Measurements from ENCODE around the gene VGLL4. TPM values are rescaled to one million over a fixed set of nuclear protein-coding genes. Genes with fewer than 3 reads are reported as not detected.

Gene VGLL4
- total RNA-seq, 1 experiment from 2014 or later, result 26.9 TPM

GRCh38 chr3:11554666-11555065 lies 89.0 kb downstream of the VGLL4 start:
- ChIA-PET RAD21 (ENCODE audit: low non-redundant PET in 1 of 2, low total read pairs in 2 of 2, uncharacterized antibody in 2 of 2, unreplicated experiment in 2 of 2) (no interaction called here), CTCF (no interaction called here), POLR2A (no interaction called here)
- Histone ChIP-seq H3K27me3 (ENCODE audit: insufficient read depth, low read length) (no peaks in the 10 kb centered on the region), H2AFZ (ENCODE audit: low read depth, low read length, poor library complexity, severe bottlenecking) (no peak overlapping the region), H3K4me2 (ENCODE audit: low read length) (no peak overlapping the region), H3K4me1 (ENCODE audit: control insufficient read depth in 1 of 2, insufficient read depth in 2 of 2, low read length in 2 of 2) (peaks cover 2 to 3% of the 10 kb centered on the region in 2 experiments), H3K79me2 (ENCODE audit: insufficient read depth, low read length) (no peaks in the 10 kb centered on the region), H3K36me3 (ENCODE audit: control insufficient read depth in 1 of 2, insufficient read depth in 2 of 2, low read length in 2 of 2) (no peaks in the 10 kb centered on the region; a peak in 1 of 4 replicates), H3K9me3 (ENCODE audit: control insufficient read depth in 1 of 2, insufficient read depth in 1 of 2, low read depth in 1 of 2, low read length in 2 of 2) (no peaks in the 10 kb centered on the region), H3K9me2 (ENCODE audit: insufficient read depth) (no peaks in the 10 kb centered on the region), H3K4me3 (replicated peaks in 1 of 2; ENCODE audit: low read depth in 1 of 2, low read length in 2 of 2) (no peak overlapping the region), H4K20me1 (ENCODE audit: insufficient read depth) (peaks cover 7% of the 10 kb centered on the region; the same call in 1 of the 2 replicates), H3K9ac (ENCODE audit: low read length) (no peak overlapping the region), H3K27ac (ENCODE audit: low read depth, low read length) (no peak overlapping the region)
- DNase-seq (ENCODE audit: low read depth, low spot score) (no peak), ATAC-seq (no peak)
- TF ChIP-seq TCF7L2 (IDR thresholded peaks at IDR 0.05; ENCODE audit: borderline replicate concordance, extremely low read depth, insufficient read depth, insufficient read length) (no peak), SIN3A (IDR thresholded peaks at IDR 0.05; ENCODE audit: low read depth) (no peak), ELF1 (IDR thresholded peaks at IDR 0.05; ENCODE audit: borderline replicate concordance, low read depth) (no peak), YY1 (IDR thresholded peaks at IDR 0.05; ENCODE audit: extremely low read depth, insufficient replicate concordance, low read depth, low read length) (no peak), JUND (IDR thresholded peaks at IDR 0.05) (no peak), FOSL1 (IDR thresholded peaks at IDR 0.05; ENCODE audit: low read depth) (no peak), EGR1 (IDR thresholded peaks at IDR 0.05; ENCODE audit: low read depth) (no peak), ZNF274 (IDR thresholded peaks at IDR 0.05; ENCODE audit: low read depth, low read length) (no peak), CBX3 (IDR thresholded peaks at IDR 0.05; ENCODE audit: low read depth) (no peak), EZH2phosphoT487 (IDR thresholded peaks at IDR 0.05; ENCODE audit: borderline replicate concordance) (no peak)
- BruUV-seq (replicated peaks), result no TSS peak
- intact Hi-C loops (cut with micrococcal nuclease), result no loop called here

GRCh38 chr3:11554236-11554610 lies 89.5 kb downstream of the VGLL4 start:
- RAD21 ChIA-PET (ENCODE audit: low non-redundant PET in 1 of 2, low total read pairs in 2 of 2, uncharacterized antibody in 2 of 2, unreplicated experiment in 2 of 2), result no interaction called here
- BruUV-seq (replicated peaks), result no TSS peak
- TF ChIP-seq RAD21 (IDR thresholded peaks at IDR 0.05; ENCODE audit: low read depth), result no peak
- no peak for TF ChIP-seq TCF7L2 (IDR thresholded peaks at IDR 0.05; ENCODE audit: borderline replicate concordance, extremely low read depth, insufficient read depth, insufficient read length)
- no peak for TF ChIP-seq FOSL1 (IDR thresholded peaks at IDR 0.05; ENCODE audit: low read depth)
- no peak for TF ChIP-seq POLR2AphosphoS5 (IDR thresholded peaks at IDR 0.05; ENCODE audit: low read depth, low read length)
- no peak for TF ChIP-seq CTCF (IDR thresholded peaks at IDR 0.05 in 2 of 3, conservative IDR thresholded peaks at IDR 0.05 in 1 of 3; ENCODE audit: borderline replicate concordance in 1 of 3, insufficient read depth in 1 of 3, low read depth in 2 of 3, low read length in 2 of 3)
- no peak for TF ChIP-seq ZNF274 (IDR thresholded peaks at IDR 0.05; ENCODE audit: low read depth, low read length)
- no peak for TF ChIP-seq REST (IDR thresholded peaks at IDR 0.05; ENCODE audit: low read depth)
- no peak for TF ChIP-seq ELF1 (IDR thresholded peaks at IDR 0.05; ENCODE audit: borderline replicate concordance, low read depth)
- no peak for TF ChIP-seq ZFX (IDR thresholded peaks at IDR 0.05)
- no peak for TF ChIP-seq YY1 (IDR thresholded peaks at IDR 0.05; ENCODE audit: extremely low read depth, insufficient replicate concordance, low read depth, low read length)
- TF ChIP-seq SIN3A (IDR thresholded peaks at IDR 0.05; ENCODE audit: low read depth), result no peak
- no peak for TF ChIP-seq CEBPB (IDR thresholded peaks at IDR 0.05; ENCODE audit: low read depth)

More at GRCh38 chr3:11554236-11554610, 89.5 kb downstream of the VGLL4 start:
- POLR2A ChIA-PET, result no interaction called here
- H3K9me2 ChIP-seq (ENCODE audit: insufficient read depth), result no peaks in the 10 kb centered on the region
- CTCF ChIA-PET, result no interaction called here
- H3K9me3 ChIP-seq (ENCODE audit: control insufficient read depth in 1 of 2, insufficient read depth in 1 of 2, low read depth in 1 of 2, low read length in 2 of 2), result no peaks in the 10 kb centered on the region
- no peak overlapping the region for H2AFZ ChIP-seq (ENCODE audit: low read depth, low read length, poor library complexity, severe bottlenecking)
- no peak overlapping the region for H3K27ac ChIP-seq (ENCODE audit: low read depth, low read length)
- no peak overlapping the region for H3K4me2 ChIP-seq (ENCODE audit: low read length)
- H3K36me3 ChIP-seq (ENCODE audit: control insufficient read depth in 1 of 2, insufficient read depth in 2 of 2, low read length in 2 of 2), result no peaks in the 10 kb centered on the region; a peak in 1 of 4 replicates
- no peaks in the 10 kb centered on the region for H3K79me2 ChIP-seq (ENCODE audit: insufficient read depth, low read length)
- no peak for DNase-seq (ENCODE audit: low read depth, low spot score)
- no peak for ATAC-seq
- intact Hi-C loops (cut with micrococcal nuclease), result no loop called here
- H3K27me3 ChIP-seq (ENCODE audit: insufficient read depth, low read length), result no peaks in the 10 kb centered on the region
- H3K4me1 ChIP-seq (ENCODE audit: control insufficient read depth in 1 of 2, insufficient read depth in 2 of 2, low read length in 2 of 2), result peaks cover 6 to 7% of the 10 kb centered on the region in 2 experiments
- H3K4me3 ChIP-seq (replicated peaks in 1 of 2; ENCODE audit: low read depth in 1 of 2, low read length in 2 of 2), result no peak overlapping the region
- peaks cover 7% of the 10 kb centered on the region; the same call in 1 of the 2 replicates for H4K20me1 ChIP-seq (ENCODE audit: insufficient read depth)
- H3K9ac ChIP-seq (ENCODE audit: low read length), result no peak overlapping the region
